A673 (cell line): ENCODE data around the gene ANKEF1.

Experiments
- CTCF ChIP-seq: fragments of 300-800, 200-600 bp; sonication (generic); conservative IDR thresholded peaks from 2 replicates; pipeline ENCODE4 v1.5.1; 2017; ENCODE audit warnings: low read depth, mild to moderate bottlenecking, antibody characterized with exemption, low read length, moderate library complexity, mixed read lengths
- EZH2 ChIP-seq: fragments of 200-600 bp; sonication (generic); IDR thresholded peaks from 2 replicates; pipeline ENCODE4 v1.6.1; 2017; ENCODE audit warnings: borderline replicate concordance, low read depth, mild to moderate bottlenecking, mixed read lengths, antibody characterized with exemption, low read length; ENCODE audit not compliant: poor library complexity, severe bottlenecking

- TF ChIP-seq CTCF, result no peak
- no peak for TF ChIP-seq EZH2
Measured at GRCh38 chr20:10096790-10097189, 62.0 kb downstream of the ANKEF1 start.
